Measurements from ENCODE around the gene EFNB1.

Gene EFNB1

DNA sequence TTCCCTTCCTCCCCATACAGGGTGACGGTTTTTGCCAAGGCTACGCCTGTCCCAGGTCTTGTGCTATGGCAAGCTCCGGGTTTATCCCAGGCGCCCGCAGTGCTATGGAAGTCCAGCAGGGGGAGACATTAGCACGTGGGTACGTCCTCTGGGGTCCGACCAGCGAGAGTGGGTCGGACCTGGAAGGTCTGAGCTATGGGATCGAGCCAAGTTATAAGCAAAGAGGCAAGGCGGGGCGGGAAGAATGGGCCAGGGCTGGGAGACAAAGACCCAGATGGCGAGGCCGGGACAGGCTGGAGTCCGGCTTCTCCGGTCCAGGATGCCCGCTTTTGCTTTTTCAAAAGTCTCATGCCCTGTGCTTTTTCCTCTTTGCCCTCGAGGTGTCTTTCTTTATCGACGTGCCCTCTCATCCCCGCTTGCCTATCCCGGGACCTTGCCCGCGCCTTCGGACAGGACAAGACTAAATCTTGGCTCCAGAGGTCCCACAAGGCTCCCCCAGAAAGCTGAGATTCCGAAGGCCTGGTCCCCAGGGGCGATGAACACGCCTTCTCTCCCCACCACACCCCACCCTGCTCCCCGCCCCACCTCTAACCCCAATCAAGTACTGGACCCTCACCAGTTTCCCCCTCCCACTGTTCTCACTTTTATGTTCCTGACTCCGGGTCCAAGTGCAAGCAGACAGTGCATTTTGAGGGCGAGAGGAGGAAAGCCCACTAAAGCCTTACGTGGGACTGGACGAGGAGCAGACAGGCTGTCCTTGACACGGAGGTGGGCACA, 785 bp upstream of the EFNB1 start:
- FAIRE-seq, result peak; percentile 49

GRCh38 chrX:68829582-68830418, 979 bp downstream of the EFNB1 start:
- FAIRE-seq, result no peak

GRCh38 chrX:68830419-68831404, 1.9 kb downstream of the EFNB1 start:
- no peak for FAIRE-seq

DNA sequence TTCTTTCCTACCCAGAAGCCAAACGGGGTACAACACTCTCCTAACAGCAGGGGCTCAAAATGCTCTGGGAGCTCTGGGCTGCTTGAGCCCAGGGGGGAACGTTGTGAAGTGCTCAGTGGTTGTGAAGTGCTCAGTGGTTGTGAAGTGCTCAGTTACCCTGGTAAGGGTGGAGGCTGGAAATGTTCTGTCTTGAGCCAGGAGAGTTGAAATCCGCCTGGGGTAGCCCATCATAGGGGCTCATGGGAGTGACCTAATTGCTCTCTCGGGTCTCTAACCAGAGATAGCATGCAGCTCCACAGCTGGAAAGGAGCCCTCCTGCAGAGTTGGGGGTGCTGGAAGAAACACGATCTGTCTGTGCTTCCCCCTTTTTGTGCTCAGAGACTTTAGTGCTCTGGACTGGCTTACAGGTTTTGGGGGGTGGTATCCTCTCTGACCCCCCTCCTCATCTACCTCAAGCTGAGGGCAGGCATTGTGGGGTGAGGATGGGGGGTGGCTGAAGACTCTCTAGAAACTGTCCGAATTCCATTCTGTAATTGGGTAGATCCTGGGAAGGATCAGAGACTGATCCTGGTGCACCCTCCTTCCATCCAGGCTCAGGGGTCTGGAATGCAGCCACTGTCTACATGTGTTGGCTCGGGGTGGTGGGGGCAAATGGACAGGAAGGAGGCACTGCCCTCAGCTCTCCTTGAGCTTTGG, 2.7 kb downstream of the EFNB1 start:
- FAIRE-seq, result no peak

GRCh38 chrX:68832101-68832416, 3.2 kb downstream of the EFNB1 start:
- no peak for FAIRE-seq

DNA sequence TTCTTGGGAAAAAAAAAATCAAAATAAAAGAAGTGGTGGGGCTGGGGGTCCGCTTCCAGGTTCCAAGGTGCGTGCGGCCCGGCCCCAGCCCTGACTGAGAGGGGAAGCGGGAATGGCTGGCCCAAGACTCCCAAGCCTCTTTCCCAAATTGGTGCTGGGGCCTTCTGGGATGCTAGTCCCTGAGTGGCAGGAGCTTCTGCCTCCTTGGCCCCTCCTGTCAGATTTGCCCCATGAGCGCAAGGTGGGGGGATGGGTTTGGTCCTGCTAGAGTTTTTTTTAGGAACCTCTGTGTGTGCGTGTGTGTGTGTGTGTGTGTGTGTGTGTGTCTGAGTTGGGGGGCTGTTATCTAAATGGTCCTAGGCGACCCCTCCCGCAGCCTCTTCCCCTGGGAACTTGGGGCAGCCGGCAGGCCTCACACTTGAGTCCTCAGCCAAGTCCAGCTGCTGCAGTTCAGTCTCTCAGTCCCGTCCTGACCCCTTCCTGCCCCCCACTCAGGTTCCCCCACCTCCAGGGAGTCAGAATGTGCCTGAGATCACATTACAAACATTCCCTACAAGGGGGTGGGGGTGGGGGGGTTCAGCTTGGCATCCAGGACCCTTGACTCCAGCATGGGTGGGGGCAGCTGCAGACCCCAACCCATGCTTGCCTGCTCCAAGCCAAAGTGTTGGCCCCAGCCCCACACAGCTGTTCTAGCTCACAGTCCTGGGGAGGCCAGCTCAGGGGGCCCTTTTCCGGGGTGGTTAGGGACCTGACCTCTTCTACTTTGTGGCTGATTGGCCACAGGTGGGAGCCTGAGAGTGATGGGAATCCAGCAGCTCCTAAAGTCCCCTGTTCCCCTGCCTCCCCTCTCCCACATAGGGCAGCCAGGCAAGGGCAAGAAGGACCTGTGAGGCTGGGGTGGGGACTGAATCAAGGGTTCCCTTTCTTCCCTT, 4.0 kb downstream of the EFNB1 start:
- no peak for FAIRE-seq

DNA sequence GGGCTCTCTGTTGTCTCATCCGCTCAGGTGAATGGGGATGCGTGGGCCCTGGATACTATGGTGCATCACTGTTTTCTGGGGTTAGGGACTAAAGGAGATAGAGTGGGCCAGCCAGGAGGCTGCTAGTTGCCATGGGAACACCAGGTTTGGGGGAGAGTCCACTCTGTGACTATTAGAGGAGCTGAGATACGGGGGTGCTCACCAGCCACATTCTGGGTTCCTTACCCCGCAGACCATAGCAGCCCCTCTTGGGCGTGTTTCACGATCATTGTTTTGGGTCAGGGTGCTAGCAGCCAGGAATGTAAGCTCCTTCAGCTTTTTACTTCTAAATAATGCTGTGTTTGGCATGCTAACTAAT, 4.6 kb downstream of the EFNB1 start:
- FAIRE-seq, result no peak

DNA sequence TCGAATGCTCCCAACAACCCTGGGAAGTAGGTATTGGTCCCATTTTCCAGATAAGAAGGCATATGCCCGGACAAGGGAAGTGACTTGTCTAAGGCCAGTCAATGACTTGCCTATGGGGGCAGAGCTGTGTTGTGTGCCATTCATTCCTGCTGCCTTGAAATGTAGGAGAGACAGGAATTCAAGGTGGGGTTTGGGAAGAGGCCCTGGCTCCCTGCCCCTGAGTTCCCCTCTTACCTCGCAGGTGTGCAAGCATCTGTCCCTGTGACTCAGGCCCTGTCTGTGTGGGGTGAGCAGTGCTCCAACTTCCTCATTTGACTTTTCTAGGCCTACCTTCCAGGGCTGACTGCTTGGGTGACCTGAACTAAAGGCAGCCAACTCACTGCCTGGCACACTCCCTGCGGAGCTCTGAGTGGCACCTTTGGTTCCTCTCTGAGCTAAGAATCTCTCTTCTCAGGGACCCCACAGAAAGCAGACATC, 5.1 kb downstream of the EFNB1 start:
- FAIRE-seq, result no peak

DNA sequence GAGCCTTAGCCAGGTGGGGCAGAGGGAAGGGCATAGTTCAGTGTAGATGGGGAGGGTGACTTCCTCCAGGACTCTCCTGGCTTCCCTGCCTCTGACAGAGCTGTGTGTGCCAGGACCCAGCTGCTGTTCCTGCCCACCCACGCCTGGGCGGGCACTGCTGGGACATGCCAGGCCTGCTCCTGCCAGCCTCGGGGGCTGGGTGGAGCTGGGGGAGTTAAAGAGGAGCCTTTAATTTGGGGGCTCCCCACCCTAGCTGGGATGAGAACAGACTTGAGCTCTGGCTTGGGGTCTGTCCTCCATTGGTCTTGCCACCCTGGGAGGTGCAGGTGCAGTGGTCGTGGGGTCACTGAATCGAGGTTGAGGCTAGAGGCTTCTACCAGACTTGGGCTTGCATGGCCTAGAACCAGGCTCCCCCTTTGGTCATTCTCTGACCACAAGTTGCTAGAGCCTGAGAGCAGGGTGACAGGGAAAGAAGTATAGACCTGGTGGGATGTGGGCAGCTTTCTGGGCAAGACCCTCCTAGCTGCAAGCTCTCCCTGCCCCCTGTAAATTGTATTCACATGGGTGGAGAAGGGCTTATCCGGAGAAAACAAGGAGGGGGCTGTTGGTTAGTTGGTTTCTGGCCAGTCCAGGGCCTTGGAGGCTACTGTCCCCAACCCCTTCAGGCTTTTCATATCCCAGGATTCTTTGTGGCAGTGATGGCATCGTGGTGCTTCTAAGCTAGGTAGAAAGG, 5.7 kb downstream of the EFNB1 start:
- no peak for FAIRE-seq

DNA sequence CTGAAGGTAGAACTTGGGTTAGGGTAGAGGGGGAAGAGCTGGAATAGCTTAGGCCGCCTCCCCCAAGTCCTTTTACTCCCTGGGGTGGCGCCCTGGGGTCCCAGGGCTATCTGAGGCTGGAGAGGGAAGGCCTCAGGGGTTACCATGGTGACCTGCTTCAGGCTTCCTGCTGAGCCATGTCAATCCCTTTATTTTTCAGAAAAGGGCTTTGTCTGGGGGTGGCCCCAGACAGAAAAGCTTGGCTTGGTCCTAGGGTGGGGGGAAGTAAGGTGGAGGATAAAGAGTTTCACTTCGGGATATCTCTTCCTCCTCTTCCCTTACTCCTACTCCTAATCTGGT, 6.3 kb downstream of the EFNB1 start:
- no peak for FAIRE-seq

DNA sequence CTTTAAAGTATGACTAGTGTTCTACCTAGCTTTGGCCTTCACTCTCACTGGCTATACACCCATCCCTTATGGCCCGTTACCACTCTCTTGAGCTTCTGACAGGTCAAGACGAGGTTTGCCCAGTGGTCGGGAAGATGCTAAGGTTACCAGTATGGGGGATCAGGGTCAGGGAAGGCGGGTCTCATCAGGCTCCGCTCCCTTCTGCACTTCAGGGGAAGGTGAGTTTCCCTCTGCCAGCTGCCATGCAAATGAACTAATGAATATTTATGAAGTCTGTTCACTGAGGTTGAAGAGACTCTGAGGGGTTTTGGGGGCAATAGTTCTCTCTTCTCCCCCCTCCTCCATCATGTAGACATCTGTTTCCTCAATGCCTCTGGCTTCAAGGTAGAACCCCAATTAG, 6.6 kb downstream of the EFNB1 start:
- FAIRE-seq, result no peak

GRCh38 chrX:68837119-68837518, 8.3 kb downstream of the EFNB1 start:
- no peak for FAIRE-seq

GRCh38 chrX:68838571-68838910, 9.7 kb downstream of the EFNB1 start:
- no peak for FAIRE-seq

DNA sequence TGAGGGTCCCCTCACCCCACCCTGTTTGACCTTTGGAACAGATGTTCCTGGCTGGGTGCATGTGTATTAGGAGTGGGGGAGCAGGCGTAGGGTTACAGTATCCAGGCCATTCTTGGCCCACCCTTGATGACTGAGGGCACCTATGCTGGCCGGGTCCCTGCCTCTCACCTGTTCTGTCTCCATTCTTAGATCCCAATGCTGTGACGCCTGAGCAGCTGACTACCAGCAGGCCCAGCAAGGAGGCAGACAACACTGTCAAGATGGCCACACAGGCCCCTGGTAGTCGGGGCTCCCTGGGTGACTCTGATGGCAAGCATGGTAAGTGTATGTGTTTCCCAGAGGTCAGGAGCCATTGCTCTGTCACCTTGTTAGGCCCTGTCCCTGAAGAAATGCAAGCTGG, 10.9 kb downstream of the EFNB1 start:
- no peak for FAIRE-seq

GRCh38 chrX:68840256-68840655, 11.4 kb downstream of the EFNB1 start:
- no peak for FAIRE-seq

- FAIRE-seq, result no peak
Observed at GRCh38 chrX:68841251-68842049, 12.6 kb downstream of the EFNB1 start.

- no peak for FAIRE-seq
Observed at GRCh38 chrX:68842351-68842750, 13.5 kb downstream of the EFNB1 start.

DNA sequence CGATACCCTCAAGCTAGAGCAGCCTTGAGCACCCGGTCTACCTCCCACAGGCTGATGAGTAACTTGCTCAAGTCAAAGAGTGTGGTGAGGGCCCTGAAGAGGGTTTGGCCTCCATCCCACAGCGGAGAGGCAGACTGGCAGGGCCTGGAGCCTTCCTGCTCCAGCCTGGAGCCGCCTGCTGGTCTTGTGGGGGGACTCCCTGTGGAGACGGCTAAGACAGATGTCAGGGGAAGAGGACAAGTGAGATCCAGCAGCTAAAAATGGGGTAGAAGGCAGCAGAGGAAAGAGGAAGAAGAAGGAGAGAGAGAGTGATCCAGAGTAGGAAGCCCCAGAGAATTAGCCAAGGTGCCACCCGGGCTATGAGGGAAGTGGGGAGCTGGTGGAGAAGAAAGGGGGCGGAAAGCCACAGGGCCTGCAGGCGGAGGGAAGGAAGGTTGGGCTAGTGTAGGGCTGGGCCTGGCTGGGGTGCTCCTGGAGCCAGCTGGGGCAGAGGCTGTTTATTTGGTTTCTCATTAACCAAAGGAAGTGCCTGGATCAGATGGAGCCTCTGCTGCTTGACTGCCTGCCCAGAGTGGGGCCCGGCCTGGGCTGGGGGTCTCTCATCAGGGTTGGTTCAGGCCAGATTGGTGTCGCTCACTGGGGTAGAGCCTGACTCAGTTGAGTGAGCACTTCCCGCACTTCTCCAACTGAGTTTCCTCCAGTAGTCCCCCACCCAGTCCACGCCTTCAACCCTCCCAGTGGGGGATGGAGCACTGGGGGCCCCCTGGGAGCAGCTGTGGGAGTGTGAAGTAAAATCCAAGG, 14.2 kb downstream of the EFNB1 start:
- FAIRE-seq, result no peak

DNA sequence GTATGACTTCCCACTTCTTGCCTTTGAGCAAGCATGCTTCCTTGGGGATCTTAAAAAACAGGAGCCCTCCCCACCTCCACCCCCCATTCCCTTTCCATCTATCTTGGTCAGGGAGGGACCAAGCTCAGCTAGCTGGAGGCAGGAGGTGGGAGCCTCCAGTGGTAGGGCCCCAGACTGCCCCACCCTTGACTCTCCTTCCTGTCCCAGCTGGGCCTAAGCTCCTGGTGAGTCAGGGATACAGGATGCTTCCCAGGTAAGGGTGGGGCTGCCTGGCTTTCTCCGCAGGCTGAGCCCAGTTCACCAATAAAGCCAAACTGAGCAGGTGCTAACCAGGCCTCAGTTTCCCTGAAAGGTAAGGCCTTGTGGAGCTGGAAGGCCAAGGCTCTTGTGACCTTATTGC, 15.2 kb downstream of the EFNB1 start:
- FAIRE-seq, result no peak
